ENCODE data around the gene HUWE1. TPM values are rescaled to one million over a fixed set of nuclear protein-coding genes. Genes with fewer than 3 reads are reported as not detected.

HUWE1 gene
- total and polyA plus RNA-seq, 2 of the 13 experiments (the other 11 are each of a cell fraction or from before 2014, with no cell fraction given), result 63.2 to 68.1 TPM

DNA sequence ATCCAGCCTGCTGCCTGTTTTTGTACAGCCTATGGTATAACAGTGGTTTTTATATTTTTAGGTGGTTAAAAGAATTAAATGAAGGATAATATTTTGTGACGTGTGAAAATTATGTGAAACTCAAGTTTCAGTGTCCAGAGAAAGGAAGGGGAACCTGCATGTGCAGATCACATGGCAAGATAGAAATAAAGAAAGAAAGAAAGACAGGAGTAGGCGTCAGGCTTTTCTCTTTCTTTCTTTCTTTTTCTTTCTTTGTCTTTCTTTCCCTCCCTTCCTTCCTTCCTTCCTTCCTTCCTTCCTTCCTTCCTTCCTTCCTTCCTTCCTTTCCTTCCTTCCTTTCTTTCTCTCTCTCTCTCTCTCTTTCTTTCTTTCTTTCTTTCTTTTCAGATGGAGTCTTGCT lies 42.0 kb upstream of the HUWE1 start:
- H3K36me3 ChIP-seq (replicated peaks in 1 of 2; ENCODE audit: control insufficient read depth in 1 of 2, insufficient read depth in 2 of 2, low read length in 2 of 2), result no peaks in the 10 kb centered on the region
- no peaks in the 10 kb centered on the region for H3K9me3 ChIP-seq (ENCODE audit: low read length)
- intact Hi-C loops (cut with micrococcal nuclease; ENCODE audit: unreplicated experiment) (no loop called here), in situ Hi-C loops (cut with HindIII; ENCODE audit: extremely low pct_ligation_motif_present, low pct_unique_long_range_greater_than_20kb) (no loop called here)
- H3K4me2 ChIP-seq (ENCODE audit: low read depth, low read length), result no peak overlapping the region
- 65% methylated on average over 2 of the region's 2 CpGs for WGBS (ENCODE audit: low lambda C conversion rate)
- no peak overlapping the region for H2AFZ ChIP-seq (ENCODE audit: low read length)
- no peaks in the 10 kb centered on the region for H3K27me3 ChIP-seq (ENCODE audit: control insufficient read depth in 1 of 2, insufficient read depth in 2 of 2, low read length in 2 of 2)
- no peak overlapping the region for H3K4me3 ChIP-seq (replicated peaks in 1 of 3; ENCODE audit: insufficient read depth in 1 of 3, low read depth in 2 of 3, low read length in 3 of 3)
- POLR2A ChIA-PET, result no interaction called here
- no peaks in the 10 kb centered on the region for H4K20me1 ChIP-seq (ENCODE audit: insufficient read depth, low read length)
- no peak for ATAC-seq
- no peak overlapping the region for H3K9ac ChIP-seq (ENCODE audit: insufficient read depth, low read depth, low read length)
- TF ChIP-seq ZZZ3 (CRISPR knock-in tag; IDR thresholded peaks at IDR 0.05; ENCODE audit: borderline replicate concordance), result no peak
- TF ChIP-seq KAT8 (CRISPR knock-in tag; IDR thresholded peaks at IDR 0.05), result no peak
- no peak for TF ChIP-seq ZKSCAN5 (CRISPR knock-in tag; IDR thresholded peaks at IDR 0.05)
- TF ChIP-seq AGO2 (optimal IDR thresholded peaks at IDR 0.05; ENCODE audit: low read depth, low read length), result no peak
- TF ChIP-seq DMAP1 (CRISPR knock-in tag; IDR thresholded peaks at IDR 0.05), result no peak
- TF ChIP-seq, protein P1, sequence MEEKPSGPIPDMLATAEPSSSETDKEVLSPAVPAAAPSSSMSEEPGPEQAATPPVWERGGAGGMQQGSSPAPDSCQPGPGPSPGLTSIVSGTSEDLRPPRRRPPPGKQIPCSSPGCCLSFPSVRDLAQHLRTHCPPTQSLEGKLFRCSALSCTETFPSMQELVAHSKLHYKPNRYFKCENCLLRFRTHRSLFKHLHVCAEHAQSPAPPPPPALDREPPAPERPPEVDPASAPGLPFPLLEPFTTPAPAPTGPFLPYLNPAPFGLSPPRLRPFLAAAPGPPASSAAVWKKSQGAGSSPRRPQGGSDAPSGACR (CRISPR knock-in tag; IDR thresholded peaks at IDR 0.05), result no peak
- TF ChIP-seq RBM22 (optimal IDR thresholded peaks at IDR 0.05; ENCODE audit: low read length), result no peak
- no peak for TF ChIP-seq NFAT5 (CRISPR knock-in tag; IDR thresholded peaks at IDR 0.05)
- TF ChIP-seq ZNF460 (CRISPR knock-in tag; IDR thresholded peaks at IDR 0.05; ENCODE audit: borderline replicate concordance), result no peak
- no peak for TF ChIP-seq SSRP1 (CRISPR knock-in tag; IDR thresholded peaks at IDR 0.05)
- TF ChIP-seq, protein P2, sequence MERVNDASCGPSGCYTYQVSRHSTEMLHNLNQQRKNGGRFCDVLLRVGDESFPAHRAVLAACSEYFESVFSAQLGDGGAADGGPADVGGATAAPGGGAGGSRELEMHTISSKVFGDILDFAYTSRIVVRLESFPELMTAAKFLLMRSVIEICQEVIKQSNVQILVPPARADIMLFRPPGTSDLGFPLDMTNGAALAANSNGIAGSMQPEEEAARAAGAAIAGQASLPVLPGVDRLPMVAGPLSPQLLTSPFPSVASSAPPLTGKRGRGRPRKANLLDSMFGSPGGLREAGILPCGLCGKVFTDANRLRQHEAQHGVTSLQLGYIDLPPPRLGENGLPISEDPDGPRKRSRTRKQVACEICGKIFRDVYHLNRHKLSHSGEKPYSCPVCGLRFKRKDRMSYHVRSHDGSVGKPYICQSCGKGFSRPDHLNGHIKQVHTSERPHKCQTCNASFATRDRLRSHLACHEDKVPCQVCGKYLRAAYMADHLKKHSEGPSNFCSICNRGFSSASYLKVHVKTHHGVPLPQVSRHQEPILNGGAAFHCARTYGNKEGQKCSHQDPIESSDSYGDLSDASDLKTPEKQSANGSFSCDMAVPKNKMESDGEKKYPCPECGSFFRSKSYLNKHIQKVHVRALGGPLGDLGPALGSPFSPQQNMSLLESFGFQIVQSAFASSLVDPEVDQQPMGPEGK (CRISPR knock-in tag; IDR thresholded peaks at IDR 0.05), result no peak
- TF ChIP-seq ZNF281 (CRISPR knock-in tag; IDR thresholded peaks at IDR 0.05; ENCODE audit: borderline replicate concordance), result no peak
- CTCF ChIA-PET (ENCODE audit: low intra/inter-chr PET ratio, low total read pairs), result no interaction called here
- DNase-seq (ENCODE audit: low spot score), result no peak
- no peaks in the 10 kb centered on the region for H3K79me2 ChIP-seq (ENCODE audit: insufficient read depth, low read length)
- no peaks in the 10 kb centered on the region for H3K4me1 ChIP-seq (ENCODE audit: insufficient read depth, low read length)
- no TSS peak for BruUV-seq (replicated peaks)
- FAIRE-seq, result no peak
- H3K27ac ChIP-seq (ENCODE audit: extremely low read length, insufficient read depth, low read length), result no peak overlapping the region
